ENCODE measurements around the gene FAM83G. TPM values are rescaled to one million over a fixed set of nuclear protein-coding genes. Genes with fewer than 3 reads are reported as not detected.

Gene FAM83G
- total RNA-seq, 1 donor from 2014 or later, result 5.8 TPM

- Histone ChIP-seq H3K27me3 (ENCODE audit: low read depth) (no peaks in the 10 kb centered on the region), H3K27ac (no peak overlapping the region), H3K4me1 (peaks cover 27% of the 10 kb centered on the region), H3K9me3 (no peaks in the 10 kb centered on the region), H3K4me3 (no peak overlapping the region), H3K36me3 (no peaks in the 10 kb centered on the region)
- intact Hi-C loops (cut with DNase I), result no loop called here
- no peak for TF ChIP-seq CTCF (IDR thresholded peaks at IDR 0.05)
- ATAC-seq (no peak), DNase-seq (no peak)
Observed at GRCh38 chr17:19005789-19006430, 1.3 kb upstream of the FAM83G start.

GRCh38 chr17:19005137-19005773 lies 691 bp upstream of the FAM83G start:
- H3K27ac ChIP-seq, result peak overlapping the region; percentile 72
- intact Hi-C loops (cut with DNase I), result no loop called here
- ATAC-seq (peak in 1 of 2 donors; percentile 29), DNase-seq (no peak)
- H3K9me3 ChIP-seq, result no peaks in the 10 kb centered on the region
- H3K27me3 ChIP-seq (ENCODE audit: low read depth), result no peaks in the 10 kb centered on the region
- peak overlapping the region; percentile 71 for H3K4me3 ChIP-seq
- H3K4me1 ChIP-seq, result peaks cover 27% of the 10 kb centered on the region
- no peak for TF ChIP-seq CTCF (IDR thresholded peaks at IDR 0.05)
- H3K36me3 ChIP-seq, result no peaks in the 10 kb centered on the region

GRCh38 chr17:19003543-19004420 lies 782 bp downstream of the FAM83G start:
- H3K36me3 ChIP-seq, result no peaks in the 10 kb centered on the region
- TF ChIP-seq CTCF (IDR thresholded peaks at IDR 0.05), result no peak
- H3K4me1 ChIP-seq, result peaks cover 27% of the 10 kb centered on the region
- no peaks in the 10 kb centered on the region for H3K9me3 ChIP-seq
- intact Hi-C loops (cut with DNase I), result no loop called here
- peak overlapping the region; percentile 69 for H3K27ac ChIP-seq
- ATAC-seq (peak; percentile 20 to 76), DNase-seq (no peak)
- H3K4me3 ChIP-seq, result peak overlapping the region; percentile 71
- no peaks in the 10 kb centered on the region for H3K27me3 ChIP-seq (ENCODE audit: low read depth)

GRCh38 chr17:19002805-19003542 lies 1.6 kb downstream of the FAM83G start:
- H3K9me3 ChIP-seq, result no peaks in the 10 kb centered on the region
- no peaks in the 10 kb centered on the region for H3K27me3 ChIP-seq (ENCODE audit: low read depth)
- DNase-seq (no peak), ATAC-seq (no peak)
- H3K4me1 ChIP-seq, result peaks cover 27% of the 10 kb centered on the region
- H3K36me3 ChIP-seq, result no peaks in the 10 kb centered on the region
- intact Hi-C loops (cut with DNase I), result no loop called here
- no peak overlapping the region for H3K27ac ChIP-seq
- H3K4me3 ChIP-seq, result no peak overlapping the region
- no peak for TF ChIP-seq CTCF (IDR thresholded peaks at IDR 0.05)

Measured in lower lobe of right lung (tissue), 2 donors.